Peyer's patch (tissue), 4 donors: ENCODE results near the gene RASSF8.
"Not testable (repeated sequence)": the region's sequence is repeated elsewhere in the genome, so short reads cannot be mapped to it uniquely, and the experiment has no call there.

Experiments used
- POLR2A ChIP-seq, 2 donors: fragments of 450-650 bp; IDR thresholded peaks; one replicate each; pipeline ENCODE4 v1.5.1; 2017; ENCODE audit warnings: antibody characterized with exemption in 2 of 2, mild to moderate bottlenecking in 2 of 2, moderate library complexity in 2 of 2
- TF ChIP-seq, protein P1 (sequence below), 6 experiments: fragments of 450-650 bp in 4 of 6; fragments of 200-600 bp in 2 of 6; sonication (generic) in 1 of 6; IDR thresholded peaks; one replicate each; pipeline ENCODE4 v1.5.1; 2017 to 2019; ENCODE audit warnings: antibody characterized with exemption in 6 of 6, mild to moderate bottlenecking in 3 of 6, moderate library complexity in 1 of 6

DNA sequence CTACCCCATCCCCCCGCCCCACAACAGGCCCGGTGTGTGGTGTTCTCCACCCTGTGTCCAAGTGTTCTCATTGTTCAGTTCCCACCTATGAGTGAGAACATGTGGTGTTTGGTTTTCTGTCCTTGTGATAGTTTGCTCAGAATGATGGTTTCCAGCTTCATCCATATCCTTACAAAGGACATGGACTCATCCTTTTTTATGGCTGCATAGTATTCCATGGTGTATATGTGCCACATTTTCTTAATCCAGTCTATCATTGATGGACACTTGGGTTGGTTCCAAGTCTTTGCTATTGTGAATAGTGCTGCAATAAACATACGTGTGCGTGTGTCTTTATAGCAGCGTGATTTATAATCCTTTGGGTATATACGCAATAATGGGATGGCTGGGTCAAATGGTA is 98.8 kb downstream of the RASSF8 start:
- TF ChIP-seq, protein P1, sequence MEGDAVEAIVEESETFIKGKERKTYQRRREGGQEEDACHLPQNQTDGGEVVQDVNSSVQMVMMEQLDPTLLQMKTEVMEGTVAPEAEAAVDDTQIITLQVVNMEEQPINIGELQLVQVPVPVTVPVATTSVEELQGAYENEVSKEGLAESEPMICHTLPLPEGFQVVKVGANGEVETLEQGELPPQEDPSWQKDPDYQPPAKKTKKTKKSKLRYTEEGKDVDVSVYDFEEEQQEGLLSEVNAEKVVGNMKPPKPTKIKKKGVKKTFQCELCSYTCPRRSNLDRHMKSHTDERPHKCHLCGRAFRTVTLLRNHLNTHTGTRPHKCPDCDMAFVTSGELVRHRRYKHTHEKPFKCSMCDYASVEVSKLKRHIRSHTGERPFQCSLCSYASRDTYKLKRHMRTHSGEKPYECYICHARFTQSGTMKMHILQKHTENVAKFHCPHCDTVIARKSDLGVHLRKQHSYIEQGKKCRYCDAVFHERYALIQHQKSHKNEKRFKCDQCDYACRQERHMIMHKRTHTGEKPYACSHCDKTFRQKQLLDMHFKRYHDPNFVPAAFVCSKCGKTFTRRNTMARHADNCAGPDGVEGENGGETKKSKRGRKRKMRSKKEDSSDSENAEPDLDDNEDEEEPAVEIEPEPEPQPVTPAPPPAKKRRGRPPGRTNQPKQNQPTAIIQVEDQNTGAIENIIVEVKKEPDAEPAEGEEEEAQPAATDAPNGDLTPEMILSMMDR (IDR thresholded peaks at IDR 0.05), result not testable (repeated sequence)
- not testable (repeated sequence) for TF ChIP-seq POLR2A (IDR thresholded peaks at IDR 0.05)
